Glomerular endothelial cell (primary cell): Measurements from ENCODE around the gene ZBTB33. TPM values are rescaled to one million over a fixed set of nuclear protein-coding genes. Genes with fewer than 3 reads are reported as not detected.

Experiments
- DNase-seq: peaks from one replicate; pipeline ENCODE4 v3.0.0-alpha.2; 2011; ENCODE audit warnings: low read depth, low spot score; ENCODE audit errors: extremely low read depth
- total RNA-seq: library from RNA; depleted of rRNA; stranded (reverse); fragments of >200 nt; gene quantifications from 2 replicates; pipeline ENCODE4 v1.2.3, GENCODE V29; 2015

Gene ZBTB33, protein sequence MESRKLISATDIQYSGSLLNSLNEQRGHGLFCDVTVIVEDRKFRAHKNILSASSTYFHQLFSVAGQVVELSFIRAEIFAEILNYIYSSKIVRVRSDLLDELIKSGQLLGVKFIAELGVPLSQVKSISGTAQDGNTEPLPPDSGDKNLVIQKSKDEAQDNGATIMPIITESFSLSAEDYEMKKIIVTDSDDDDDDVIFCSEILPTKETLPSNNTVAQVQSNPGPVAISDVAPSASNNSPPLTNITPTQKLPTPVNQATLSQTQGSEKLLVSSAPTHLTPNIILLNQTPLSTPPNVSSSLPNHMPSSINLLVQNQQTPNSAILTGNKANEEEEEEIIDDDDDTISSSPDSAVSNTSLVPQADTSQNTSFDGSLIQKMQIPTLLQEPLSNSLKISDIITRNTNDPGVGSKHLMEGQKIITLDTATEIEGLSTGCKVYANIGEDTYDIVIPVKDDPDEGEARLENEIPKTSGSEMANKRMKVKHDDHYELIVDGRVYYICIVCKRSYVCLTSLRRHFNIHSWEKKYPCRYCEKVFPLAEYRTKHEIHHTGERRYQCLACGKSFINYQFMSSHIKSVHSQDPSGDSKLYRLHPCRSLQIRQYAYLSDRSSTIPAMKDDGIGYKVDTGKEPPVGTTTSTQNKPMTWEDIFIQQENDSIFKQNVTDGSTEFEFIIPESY
- total RNA-seq = 19.1 and 19.4 TPM in 2 replicates

DNA sequence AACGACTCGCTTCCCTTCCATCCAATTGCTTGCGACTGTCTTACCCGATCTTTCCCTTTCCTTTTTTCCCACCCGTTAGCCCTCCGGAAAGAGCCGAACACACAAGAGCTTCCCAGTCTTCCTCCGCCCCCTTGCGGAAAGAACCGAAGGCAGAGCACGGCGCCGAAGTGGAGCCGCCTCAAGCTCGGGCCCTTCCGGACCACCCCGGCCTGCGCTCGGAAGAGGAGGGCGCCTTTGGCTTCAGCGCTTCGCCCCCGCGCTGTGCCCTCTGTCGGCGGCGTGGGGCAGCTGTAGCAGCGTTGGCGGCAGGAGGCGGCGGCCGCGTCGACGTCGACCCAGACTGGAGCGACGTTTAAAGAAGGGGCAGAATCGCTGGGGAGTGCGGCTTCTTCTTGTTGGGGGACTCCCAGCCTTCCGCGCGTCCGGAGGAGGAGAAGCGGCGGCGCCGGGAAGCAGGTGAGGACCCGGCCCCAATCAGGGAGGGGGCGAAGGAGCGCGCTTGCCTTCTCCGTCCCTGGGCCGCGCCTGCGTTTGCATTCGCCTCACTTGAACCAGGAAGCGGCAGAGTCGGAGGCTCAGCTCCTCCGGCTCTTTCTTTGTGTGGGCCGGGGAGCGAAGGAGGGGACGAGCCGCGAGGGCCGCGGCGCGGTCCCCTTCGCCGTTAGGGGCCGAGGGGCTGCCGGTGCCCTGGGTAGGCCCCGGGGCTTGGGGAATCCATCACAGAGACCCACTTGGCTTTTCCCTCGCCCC, at the start of gene ZBTB33:
Gene ZBTB33 (plus strand): TSS at position 291 of the 750 bp plus-strand sequence. CDS start 2,604 bp downstream, outside the sequence.
- DNase-seq = peak; percentile 56

DNA sequence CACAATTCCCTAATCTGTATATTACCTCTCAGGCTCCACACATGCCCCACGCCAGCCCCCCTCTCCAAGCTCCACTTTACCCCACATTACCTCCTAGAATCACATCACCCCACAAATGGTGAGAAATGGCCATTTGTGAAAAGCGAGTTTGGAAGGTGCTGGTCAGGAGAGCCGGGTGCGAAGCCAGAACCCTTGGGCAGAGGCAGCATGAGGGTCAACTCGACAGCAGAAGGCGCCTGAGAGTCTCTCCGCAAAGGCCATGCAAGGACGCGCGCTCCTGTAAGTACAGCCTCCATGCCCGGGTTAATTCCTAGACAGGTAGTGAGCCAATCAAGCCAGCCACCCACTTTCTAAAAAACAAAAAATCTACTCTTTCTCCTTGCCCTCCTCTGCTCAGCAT, 49.8 kb upstream of the ZBTB33 start:
- no peak for DNase-seq

DNA sequence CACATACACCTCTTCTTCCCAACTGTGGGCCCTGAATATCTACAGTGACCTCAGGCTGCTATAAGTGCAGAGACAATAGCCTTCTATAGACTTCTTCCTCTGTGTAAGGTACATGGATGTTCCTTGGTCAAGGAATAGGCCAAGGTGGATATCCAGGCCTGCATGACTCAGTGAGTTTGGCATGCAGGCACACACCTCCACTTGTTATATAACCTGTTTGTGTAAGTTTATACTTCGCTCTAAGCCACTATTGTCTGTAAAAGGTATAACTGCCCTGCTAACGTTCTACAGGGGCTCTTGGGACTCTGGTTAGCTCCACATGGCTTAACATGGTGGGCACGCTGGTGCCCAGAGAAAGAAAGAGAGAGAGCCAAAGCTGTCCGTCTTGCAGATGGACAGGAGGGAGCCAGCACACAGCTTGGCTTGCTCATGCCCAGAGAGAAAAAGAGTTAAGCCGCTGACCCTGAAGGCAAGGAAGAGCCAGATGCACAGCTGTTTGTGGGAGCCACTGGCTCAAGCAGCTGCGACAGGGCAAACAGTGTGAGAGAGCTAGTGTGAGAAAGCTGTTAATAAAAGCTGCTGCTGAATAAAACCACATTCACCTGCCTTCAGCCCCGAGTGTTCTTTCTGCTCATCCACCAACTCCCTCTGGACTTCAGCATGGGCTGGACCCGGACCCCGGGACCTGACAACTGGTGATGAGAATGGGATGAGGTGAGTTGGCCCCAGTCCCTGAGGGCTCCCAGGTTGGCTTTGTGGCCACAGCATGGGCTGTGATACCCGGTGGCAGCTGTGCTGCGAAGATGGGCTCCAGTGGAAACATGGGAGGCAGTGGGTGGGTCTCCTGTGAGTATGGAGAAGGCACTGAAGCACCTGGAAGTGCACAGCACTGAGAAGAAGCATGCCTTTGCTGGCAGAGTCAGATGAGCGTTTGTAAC, 44.5 kb upstream of the ZBTB33 start:
- DNase-seq = no peak

DNA sequence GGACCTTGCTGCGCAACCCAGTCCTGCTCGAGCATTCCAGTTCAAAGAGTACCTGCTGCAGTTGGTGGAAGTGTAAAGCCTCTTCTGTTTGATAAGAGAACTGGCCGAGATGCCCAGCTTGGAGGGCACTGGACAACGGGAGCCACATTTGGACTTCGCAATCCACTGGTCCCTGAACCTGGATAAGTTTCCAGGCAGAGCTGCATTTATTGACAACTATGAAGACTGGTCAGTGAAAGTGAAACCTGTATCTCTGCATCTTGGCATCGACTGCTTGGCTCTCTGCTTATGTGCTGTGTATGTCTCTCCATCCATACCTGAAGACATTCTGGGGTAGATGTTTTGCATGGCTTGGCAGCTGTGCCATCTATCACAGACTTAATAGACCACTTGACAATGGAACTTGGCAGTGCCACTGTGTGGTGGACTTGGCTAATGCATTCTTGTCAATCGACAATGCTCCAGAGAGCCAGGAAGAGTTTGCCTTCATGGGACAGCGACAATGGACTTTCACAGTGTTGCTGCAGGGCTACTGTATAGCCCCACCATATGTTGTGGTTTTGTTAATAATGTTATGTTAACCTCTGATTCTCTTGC, 43.5 kb upstream of the ZBTB33 start:
- no peak for DNase-seq

DNA sequence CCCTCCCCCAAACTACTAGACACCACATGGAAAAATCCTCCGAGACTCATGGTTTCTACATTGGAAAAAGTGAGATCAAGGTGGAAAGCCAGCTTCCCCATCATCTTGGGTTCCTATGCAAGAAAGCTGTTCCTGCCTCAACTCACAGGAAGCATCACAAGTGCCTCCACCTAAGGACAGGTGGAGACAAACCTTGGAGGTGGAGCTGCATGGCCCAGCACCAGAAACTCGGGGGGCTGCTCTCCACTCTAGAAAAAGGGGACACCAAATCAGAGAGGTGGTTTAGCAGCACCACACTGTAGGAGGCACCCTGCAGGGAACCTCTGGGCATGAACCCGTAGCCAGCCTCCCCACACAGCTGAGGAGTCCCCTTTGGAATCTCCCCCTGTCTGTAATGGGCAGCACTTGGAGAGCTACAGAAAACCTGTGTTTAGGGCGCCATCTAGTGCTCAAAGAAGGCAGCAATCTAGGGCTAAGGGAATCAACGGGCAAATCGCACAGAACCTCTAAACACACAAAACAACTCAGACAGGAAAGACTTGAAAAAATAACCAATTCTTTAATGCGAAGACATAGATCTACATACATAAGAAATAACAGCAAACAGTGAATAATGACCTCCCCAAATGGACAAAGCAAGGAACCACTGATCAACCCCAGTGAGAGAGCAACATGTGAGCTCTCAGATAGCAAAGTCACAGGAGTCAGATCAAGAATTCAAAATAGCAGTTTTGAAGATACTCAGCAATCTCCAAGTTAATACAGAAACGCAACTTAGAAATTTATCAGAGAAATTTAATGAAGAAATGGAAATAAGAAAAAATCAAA, 37.0 kb upstream of the ZBTB33 start:
- peak; percentile 25 for DNase-seq

DNA sequence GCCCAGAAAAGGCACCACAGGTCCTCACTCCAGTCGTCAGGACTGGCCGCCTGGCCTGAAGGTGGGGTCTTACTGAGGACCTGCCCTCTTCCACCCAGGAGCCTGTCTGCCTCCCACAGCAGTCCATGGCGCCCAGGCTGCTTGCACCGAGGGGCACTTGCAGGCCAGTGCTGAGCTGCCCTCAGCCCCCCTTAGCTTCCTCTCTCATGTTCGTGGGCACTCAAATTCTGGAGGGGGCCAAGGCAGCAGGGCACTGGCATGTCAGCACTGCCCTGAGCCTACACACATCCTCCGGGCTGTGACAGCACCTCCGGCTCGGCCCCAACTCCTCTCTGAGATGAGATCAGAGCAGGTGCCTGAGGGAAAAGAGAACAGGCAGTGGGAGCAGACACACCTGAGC, 27.2 kb upstream of the ZBTB33 start:
- DNase-seq = no peak

DNA sequence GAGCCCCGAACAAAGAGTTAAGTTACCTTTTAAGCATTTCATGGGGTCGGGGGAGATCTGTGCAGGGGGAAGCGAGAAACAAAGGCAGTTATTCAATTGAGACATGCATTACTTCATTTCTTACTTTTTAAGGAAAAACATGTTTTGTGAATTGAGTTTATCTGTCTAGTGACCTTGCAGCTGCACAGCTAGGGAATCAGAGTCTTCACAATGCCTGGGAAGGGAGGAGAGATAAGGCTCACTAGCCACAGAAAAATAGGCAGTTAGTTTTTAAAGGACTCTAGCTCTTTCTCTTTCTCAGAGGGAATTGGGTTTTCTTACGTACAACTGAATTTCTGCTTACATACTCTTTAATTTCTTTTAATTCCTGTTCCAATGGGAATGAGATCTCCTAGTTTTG, 26.2 kb upstream of the ZBTB33 start:
- no peak for DNase-seq

DNA sequence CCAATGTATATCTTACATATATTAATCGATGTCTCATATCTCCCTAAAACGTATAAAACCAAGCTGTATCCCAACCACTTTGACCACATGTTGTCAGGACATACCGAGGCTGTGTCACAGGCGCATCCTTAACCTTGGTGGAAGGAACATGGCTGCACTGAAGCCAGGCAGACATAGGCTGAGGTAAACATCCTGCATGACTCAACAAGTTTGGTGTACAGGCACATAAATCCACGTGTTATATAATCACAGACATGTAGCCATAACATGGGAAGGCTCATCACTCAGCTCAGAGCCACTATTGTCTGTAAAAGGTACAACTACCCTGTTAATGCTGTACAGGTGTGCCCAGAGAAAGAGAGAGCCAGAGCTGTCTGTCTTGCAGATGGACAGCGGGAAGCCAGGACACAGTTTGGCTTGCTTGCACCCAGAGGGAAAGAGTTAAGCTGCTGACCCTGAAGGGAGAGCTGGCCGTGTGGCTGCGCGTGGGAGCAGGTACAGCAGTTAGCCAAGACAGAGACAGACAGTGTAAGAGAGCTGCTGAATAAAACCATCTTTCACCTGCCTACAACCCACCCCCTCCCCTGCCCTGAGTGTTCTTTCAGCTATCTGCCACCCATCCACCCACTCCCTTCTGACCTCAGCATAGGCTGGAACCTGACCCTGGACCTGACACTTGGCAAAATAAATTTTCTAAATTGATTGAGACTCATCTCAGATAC, 22.3 kb upstream of the ZBTB33 start:
- DNase-seq = no peak

DNA sequence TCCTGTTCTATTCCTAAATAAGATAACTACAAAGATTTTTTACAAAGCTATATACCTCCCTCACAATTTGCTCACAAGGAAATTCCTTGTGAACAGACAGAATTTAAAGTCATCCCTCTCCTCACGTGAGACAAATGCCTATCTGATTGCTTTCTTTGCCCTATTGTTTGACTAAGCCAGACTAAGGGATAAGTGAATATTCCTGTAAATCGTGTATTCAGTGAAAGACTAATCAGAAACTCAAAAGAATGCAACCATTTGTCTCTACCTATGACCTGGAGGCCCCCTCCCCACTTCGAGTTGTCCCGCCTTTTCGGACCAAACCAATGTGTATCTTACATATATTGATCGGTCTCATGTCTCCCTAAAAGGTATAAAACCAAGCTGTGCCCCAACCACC, 15.3 kb upstream of the ZBTB33 start:
- no peak for DNase-seq

DNA sequence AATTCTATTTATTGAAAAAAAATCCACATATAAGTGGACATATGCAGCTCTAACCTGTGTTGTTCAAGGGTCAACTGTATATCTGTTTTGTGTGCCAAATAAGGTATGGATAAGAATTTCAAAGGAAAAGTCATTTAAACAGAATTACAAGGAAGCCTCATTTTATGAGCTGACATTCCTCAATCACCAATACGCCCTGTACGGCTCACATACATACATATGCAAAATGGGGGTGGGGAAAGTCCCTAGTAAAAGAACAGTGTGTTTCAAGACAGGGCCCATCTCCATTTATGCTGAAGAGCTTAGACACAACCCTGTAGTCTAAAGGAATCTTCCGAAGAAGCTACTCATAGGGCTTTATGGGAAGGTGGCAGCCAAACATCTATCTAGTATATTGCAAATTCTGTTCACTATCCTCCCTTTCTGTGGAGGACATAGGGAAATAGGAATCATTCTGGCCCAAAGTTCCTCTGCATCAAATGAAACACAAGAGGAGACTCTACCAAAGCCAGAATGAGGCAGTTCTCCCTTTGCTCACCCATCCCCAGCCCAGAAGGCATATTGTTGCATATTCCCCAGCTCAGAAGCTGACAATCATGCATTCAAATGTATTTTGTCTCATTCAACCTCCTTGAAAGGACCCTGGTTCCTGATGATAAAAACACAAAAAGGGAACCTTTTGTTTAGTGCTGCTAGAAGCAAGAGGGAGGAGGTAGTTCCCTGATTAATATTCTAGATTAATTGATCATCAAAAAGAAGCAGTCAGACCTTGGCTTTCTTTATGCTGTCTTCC, 13.7 kb upstream of the ZBTB33 start:
- DNase-seq = no peak

DNA sequence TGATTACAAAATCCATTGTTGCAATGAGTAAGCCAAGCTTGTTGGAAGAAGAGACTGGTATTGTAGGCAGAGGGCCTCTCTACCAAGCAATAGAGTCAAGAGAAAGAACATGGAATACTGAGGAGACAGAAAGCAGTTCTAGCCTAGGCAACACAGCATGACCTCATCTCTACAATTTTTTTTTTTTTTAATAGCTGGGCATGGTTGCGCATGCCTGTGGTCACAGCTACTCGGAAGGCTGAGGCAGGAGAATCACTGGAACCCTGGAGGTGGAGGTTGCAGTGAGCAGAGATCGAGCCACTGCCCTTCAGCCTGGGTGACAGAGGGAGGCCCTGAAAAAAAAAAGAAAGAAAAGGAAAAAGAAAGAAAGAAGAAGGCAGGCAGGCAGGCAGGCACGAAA, 11.7 kb upstream of the ZBTB33 start:
- DNase-seq = no peak

DNA sequence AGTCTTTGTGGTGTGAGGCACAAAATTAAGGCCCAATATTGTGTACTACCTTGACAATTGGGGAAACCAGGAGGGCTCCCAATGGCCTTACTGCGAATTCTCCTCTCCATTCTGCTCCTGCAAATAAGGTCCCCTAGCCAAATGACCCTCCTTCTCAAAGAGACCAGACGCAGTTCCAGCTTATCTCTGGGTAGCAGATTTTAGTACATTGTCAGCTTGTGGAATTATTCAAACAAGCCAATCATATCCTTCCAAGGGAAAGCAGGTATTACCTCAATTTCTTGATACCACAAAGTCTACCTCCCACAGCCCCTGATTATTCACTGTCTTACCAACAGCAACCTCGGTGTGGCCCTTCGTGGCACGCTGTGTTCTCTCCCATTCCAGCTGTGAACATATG, 7.8 kb upstream of the ZBTB33 start:
- no peak for DNase-seq

DNA sequence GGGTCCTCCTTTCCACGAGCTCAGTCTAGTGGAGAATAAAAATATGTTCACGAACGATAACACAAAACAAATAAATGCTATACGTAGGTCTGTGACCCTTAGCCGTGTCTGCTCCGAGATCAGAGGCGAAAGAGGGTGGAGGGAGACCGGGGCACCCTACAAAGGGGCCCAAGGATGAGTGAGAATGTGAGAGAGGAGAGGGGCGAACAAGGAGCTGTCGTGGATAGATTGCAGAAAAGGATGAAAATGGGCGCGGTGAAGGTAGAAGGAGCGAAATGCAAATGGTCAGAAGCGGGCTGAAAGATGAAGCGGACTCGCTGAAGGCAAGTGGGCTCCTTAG, 6.2 kb upstream of the ZBTB33 start:
- no peak for DNase-seq

DNA sequence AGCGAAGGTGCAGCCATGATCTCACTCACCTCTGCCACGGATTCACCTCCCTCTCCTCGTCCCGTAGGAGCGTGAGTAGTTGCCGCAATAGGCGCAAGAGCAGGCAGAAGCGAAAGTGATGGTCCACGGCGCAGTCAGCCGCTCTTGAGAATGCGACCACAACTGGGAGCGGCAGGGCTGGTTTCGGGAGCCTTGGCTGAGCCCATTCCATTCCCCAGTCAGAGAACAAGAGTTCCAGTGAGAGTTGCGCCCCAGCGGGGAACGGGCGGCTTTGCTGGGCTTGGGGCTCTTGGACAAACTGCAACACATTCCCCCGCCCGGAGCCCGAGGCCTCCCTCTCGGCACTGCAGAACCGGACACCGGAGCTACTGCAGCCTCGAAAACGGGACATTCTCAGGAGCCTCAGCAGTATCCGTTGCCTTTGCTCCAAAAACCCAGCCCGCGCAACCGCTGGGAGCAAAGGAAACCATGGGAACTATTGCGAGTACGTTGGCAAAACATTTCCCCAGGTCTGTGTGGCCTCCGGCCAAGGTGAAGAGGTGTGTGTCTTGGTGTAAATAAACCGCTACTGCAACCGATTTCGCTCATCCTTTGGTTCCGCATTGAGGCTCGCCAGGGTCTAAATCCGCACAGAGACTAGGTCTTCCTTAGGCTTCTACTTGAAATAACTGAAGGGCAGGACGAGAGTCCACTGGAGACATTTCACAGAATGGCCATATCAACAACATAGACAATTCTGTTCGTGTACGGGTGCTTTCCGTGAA, 5.7 kb upstream of the ZBTB33 start:
- peak; percentile 34 for DNase-seq

DNA sequence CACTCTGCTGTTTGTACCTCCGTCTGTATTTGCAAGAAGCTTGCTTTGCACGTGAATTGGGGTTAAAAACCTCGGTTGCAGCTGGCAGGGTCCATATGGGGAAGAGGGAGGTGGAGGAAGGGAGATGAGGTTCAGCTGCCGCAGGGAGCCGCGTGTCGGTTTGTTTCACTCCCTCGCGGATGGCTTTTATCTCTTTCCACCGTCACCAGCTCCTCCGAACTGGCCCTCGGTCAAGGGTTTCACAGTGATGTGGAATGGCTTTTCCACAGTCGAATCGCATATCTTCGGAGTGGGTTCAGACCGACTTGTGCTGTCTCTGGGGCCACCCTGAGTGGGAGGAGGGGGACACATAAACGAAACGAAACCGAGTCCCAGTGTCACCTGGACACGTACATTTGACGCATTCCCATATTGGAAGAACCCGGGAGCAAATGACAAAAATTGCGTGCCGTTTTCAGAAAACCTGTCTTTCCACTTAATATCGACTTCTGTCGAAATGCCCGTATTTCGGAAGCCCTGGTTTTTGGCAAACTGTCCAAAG, 929 bp downstream of the ZBTB33 start:
- no peak for DNase-seq

DNA sequence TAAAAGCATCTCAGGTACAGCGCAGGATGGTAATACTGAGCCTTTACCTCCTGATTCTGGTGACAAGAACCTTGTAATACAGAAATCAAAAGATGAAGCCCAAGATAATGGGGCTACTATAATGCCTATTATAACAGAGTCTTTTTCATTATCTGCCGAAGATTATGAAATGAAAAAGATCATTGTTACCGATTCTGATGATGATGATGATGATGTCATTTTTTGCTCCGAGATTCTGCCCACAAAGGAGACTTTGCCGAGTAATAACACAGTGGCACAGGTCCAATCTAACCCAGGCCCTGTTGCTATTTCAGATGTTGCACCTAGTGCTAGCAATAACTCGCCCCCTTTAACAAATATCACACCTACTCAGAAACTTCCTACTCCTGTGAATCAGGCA, 3.2 kb downstream of the ZBTB33 start:
- no peak for DNase-seq

DNA sequence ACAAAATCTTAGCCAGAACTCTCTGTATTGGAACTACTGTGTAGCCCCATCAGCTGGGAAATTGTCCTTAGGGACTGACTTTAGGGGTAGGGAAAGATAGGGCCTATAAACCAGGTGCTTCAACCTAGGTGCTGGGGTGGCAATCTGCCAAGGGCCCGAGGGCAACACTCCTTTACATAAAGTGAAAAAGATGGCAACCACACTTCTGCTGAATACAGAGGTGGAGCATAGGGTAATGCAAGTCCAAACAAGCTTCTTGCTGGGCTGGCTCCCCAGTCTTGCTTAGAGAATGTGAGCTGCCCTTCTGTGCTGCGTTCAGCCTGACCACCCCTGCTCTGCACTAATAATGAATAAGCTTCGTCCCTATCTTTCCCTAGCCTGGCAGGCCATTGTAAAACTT, 9.8 kb downstream of the ZBTB33 start:
- DNase-seq = no peak
